ENCODE data around the gene SUPT20H.

DNA sequence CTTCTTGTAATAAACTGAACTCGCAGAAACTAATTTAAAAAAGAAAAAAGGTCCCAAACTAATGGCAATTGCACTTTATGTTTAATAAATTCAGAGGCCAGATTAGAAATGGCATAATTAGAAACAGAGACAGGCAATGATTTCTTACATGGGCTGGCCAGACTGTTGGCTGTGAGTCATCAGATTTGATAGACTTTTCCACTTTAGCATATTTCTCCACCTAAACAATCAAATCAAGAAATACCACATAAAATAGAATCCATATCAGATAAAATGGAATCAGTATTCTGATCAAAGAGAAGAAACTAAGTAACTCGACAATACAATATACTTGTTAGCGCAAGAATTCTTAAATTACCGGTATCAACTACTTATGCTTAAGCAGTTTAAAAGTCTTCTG is 29.9 kb downstream of the SUPT20H start:
- TF ChIP-seq ZFX (IDR thresholded peaks at IDR 0.05) = no peak
- TF ChIP-seq, protein P1, sequence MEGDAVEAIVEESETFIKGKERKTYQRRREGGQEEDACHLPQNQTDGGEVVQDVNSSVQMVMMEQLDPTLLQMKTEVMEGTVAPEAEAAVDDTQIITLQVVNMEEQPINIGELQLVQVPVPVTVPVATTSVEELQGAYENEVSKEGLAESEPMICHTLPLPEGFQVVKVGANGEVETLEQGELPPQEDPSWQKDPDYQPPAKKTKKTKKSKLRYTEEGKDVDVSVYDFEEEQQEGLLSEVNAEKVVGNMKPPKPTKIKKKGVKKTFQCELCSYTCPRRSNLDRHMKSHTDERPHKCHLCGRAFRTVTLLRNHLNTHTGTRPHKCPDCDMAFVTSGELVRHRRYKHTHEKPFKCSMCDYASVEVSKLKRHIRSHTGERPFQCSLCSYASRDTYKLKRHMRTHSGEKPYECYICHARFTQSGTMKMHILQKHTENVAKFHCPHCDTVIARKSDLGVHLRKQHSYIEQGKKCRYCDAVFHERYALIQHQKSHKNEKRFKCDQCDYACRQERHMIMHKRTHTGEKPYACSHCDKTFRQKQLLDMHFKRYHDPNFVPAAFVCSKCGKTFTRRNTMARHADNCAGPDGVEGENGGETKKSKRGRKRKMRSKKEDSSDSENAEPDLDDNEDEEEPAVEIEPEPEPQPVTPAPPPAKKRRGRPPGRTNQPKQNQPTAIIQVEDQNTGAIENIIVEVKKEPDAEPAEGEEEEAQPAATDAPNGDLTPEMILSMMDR (conservative IDR thresholded peaks at IDR 0.05) = no peak
